Measurements from ENCODE around the gene PRKN.

PRKN gene

DNA sequence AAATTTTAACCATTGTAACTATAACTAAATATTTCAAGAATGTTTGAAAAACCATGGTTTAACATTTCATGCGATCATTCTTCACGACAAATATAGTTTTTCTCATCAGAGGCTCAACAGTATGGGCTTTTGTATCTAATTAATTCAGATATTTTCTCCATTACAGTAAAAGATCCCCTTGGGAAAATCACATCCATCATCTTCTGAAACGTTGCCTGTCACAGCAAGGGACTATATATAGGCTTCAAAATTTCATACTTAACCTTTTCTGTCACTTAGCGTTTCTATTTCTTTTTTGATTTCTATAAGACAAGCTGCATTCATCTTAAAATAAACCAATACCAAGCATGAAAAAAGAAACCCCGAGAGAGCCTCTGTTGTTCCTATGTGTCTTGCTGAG, 710.0 kb downstream of the PRKN start:
- CTCF ChIA-PET, result no interaction called here
- TF ChIP-seq L3MBTL2 (conservative IDR thresholded peaks at IDR 0.05), result no peak
- TF ChIP-seq, protein P1, sequence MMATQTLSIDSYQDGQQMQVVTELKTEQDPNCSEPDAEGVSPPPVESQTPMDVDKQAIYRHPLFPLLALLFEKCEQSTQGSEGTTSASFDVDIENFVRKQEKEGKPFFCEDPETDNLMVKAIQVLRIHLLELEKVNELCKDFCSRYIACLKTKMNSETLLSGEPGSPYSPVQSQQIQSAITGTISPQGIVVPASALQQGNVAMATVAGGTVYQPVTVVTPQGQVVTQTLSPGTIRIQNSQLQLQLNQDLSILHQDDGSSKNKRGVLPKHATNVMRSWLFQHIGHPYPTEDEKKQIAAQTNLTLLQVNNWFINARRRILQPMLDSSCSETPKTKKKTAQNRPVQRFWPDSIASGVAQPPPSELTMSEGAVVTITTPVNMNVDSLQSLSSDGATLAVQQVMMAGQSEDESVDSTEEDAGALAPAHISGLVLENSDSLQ (IDR thresholded peaks at IDR 0.05), result no peak
- no peak for TF ChIP-seq HDGF (IDR thresholded peaks at IDR 0.05; ENCODE audit: borderline replicate concordance)
- no peak for TF ChIP-seq LEF1 (IDR thresholded peaks at IDR 0.05; ENCODE audit: borderline replicate concordance)
- TF ChIP-seq NFRKB (IDR thresholded peaks at IDR 0.05), result no peak
- TF ChIP-seq FOXK2 (IDR thresholded peaks at IDR 0.05), result no peak
- no peak for TF ChIP-seq ZNF384 (IDR thresholded peaks at IDR 0.05)
- no peak for TF ChIP-seq FOXA1 (IDR thresholded peaks at IDR 0.05)
- TF ChIP-seq SUZ12 (IDR thresholded peaks at IDR 0.05), result no peak
- no peak for TF ChIP-seq ELF4 (IDR thresholded peaks at IDR 0.05)
- no peak for TF ChIP-seq CTBP1 (IDR thresholded peaks at IDR 0.05; ENCODE audit: borderline replicate concordance)
- no peak for TF ChIP-seq TARDBP (IDR thresholded peaks at IDR 0.05)
- TF ChIP-seq BHLHE40 (IDR thresholded peaks at IDR 0.05; ENCODE audit: borderline replicate concordance), result no peak
- no peak for TF ChIP-seq SP1 (IDR thresholded peaks at IDR 0.05)
- no peak for TF ChIP-seq ARNT (IDR thresholded peaks at IDR 0.05)
- TF ChIP-seq FOXM1 (IDR thresholded peaks at IDR 0.05; ENCODE audit: borderline replicate concordance), result no peak
- no peak for DNase-seq (ENCODE audit: extremely low spot score)
- POLR2A ChIA-PET, result no interaction called here

DNA sequence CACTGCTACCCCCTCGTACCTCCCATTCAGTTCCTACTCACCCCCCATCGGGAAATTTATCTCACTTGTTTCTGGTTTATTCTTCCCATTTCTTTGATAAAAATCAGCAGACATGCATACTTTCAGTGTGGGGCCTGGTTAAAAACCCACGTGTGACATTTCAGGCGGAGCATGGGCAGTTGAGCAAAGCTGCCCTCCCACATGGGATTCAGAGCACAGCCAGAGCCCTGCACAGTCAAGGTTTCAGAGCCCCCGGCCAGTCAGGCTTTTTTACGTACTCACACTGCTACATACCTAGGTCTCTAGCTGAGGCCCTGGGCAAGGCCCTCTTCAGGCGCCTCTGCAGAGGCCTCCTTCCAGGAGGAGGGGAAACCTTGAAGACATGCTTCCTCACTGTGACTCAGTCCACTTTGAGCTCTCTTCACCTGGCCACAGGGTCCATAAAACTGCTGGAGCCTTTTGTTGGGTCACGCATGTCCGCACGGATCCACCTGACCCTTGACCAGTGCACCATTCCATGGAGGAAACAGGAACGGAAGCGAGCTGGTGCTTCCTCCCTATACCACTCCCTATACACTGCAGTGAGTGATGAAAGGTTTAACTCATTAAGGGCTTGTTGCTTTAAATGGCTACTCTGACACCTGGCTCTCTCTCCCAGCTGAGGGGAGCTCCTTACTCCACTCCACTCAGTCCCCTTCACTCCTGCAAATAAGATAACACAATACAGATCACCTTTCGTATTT, 713.3 kb downstream of the PRKN start:
- no peak for DNase-seq (ENCODE audit: extremely low spot score)
- ChIA-PET POLR2A (no interaction called here), CTCF (no interaction called here)
- TF ChIP-seq TARDBP (IDR thresholded peaks at IDR 0.05) (no peak), L3MBTL2 (conservative IDR thresholded peaks at IDR 0.05) (no peak), FOXK2 (IDR thresholded peaks at IDR 0.05) (no peak)

DNA sequence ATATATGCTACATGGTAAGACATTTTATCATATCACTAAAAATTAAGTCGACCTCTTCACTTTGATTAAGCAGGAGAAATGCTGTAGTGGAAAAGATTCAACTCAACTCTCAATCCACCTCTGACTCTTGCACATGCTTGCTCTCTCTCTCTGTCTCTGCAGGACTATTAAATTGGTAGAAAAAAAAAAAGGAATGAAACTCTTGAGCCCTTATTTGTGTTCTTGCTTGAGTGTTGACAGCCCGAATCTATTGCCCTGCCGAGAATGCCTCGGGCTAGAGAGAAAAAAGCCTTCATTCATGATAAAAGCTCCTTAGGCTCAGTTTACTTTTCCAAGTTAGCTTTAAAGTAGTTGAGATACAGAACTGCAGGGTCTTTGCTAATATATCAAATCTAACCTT, 722.2 kb downstream of the PRKN start:
- ChIA-PET CTCF (no interaction called here), POLR2A (no interaction called here)
- TF ChIP-seq ZNF384 (IDR thresholded peaks at IDR 0.05) (peak; percentile 87), LEF1 (IDR thresholded peaks at IDR 0.05; ENCODE audit: borderline replicate concordance) (no peak)
- DNase-seq (ENCODE audit: extremely low spot score), result no peak

DNA sequence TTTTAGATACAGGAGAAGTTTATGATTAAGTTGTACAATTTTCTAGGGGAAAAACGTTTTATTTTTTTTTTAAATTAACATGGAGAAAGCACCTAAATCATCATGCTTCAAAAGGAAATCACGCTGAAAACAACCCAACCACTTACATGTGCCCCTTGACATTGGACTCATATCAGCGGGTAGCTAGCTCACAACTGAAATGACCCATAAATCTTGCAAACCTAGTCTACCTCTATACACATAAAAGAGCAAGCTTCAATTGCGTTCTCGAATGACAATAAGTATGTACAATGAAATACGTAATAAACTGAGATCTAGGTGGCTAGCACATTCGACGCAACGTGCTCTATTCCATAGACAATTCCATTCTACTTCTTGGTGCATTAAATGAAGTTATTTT, 730.8 kb downstream of the PRKN start:
- TF ChIP-seq L3MBTL2 (conservative IDR thresholded peaks at IDR 0.05) (peak; percentile 39; the same call in 1 of the 2 replicates), SUZ12 (IDR thresholded peaks at IDR 0.05) (no peak)
- TF ChIP-seq, protein P1 (IDR thresholded peaks at IDR 0.05), result peak; percentile 78
- ChIA-PET CTCF (no interaction called here), POLR2A (no interaction called here)
- no peak for DNase-seq (ENCODE audit: extremely low spot score)

DNA sequence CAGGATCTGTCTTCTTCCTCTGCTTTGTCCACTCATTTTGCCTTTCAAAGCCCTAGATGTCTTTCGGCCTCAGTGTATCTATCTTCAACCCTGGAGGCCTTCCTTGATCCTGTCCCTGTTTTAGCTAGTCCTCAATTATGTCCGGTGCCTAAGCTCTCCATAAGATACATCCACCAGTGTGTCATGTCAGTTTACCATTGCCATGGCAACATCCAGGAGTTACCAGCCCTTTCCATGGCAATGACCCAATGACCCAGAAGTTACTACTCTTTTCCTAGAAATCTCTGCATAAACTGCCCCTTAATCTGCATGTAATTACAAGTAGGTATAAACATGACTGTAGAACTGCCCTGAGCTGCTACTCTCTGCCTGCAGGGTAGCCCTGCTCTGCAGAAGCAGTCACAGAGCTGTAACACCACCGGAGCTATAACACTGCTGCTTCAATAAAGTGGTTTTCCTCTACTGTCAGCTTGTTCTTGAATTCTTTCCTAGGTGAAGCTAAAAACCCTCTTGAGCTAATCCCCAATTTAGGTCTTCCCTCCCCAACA, 741.6 kb downstream of the PRKN start:
- no peak for TF ChIP-seq L3MBTL2 (conservative IDR thresholded peaks at IDR 0.05)
- no peak for TF ChIP-seq BHLHE40 (IDR thresholded peaks at IDR 0.05; ENCODE audit: borderline replicate concordance)
- no peak for TF ChIP-seq HDGF (IDR thresholded peaks at IDR 0.05; ENCODE audit: borderline replicate concordance)
- TF ChIP-seq SP1 (IDR thresholded peaks at IDR 0.05), result no peak
- TF ChIP-seq TARDBP (IDR thresholded peaks at IDR 0.05), result no peak
- TF ChIP-seq, protein P1 (IDR thresholded peaks at IDR 0.05), result no peak
- no peak for TF ChIP-seq ELF4 (IDR thresholded peaks at IDR 0.05)
- TF ChIP-seq CTBP1 (IDR thresholded peaks at IDR 0.05; ENCODE audit: borderline replicate concordance), result no peak
- TF ChIP-seq FOXK2 (IDR thresholded peaks at IDR 0.05), result no peak
- no peak for TF ChIP-seq FOXA1 (IDR thresholded peaks at IDR 0.05)
- no peak for TF ChIP-seq NFRKB (IDR thresholded peaks at IDR 0.05)
- no peak for TF ChIP-seq SUZ12 (IDR thresholded peaks at IDR 0.05)
- TF ChIP-seq ZNF384 (IDR thresholded peaks at IDR 0.05), result no peak
- no peak for TF ChIP-seq ARNT (IDR thresholded peaks at IDR 0.05)
- no peak for TF ChIP-seq FOXM1 (IDR thresholded peaks at IDR 0.05; ENCODE audit: borderline replicate concordance)
- no peak for TF ChIP-seq LEF1 (IDR thresholded peaks at IDR 0.05; ENCODE audit: borderline replicate concordance)
- CTCF ChIA-PET, result no interaction called here
- POLR2A ChIA-PET, result no interaction called here
- no peak for DNase-seq (ENCODE audit: extremely low spot score)

DNA sequence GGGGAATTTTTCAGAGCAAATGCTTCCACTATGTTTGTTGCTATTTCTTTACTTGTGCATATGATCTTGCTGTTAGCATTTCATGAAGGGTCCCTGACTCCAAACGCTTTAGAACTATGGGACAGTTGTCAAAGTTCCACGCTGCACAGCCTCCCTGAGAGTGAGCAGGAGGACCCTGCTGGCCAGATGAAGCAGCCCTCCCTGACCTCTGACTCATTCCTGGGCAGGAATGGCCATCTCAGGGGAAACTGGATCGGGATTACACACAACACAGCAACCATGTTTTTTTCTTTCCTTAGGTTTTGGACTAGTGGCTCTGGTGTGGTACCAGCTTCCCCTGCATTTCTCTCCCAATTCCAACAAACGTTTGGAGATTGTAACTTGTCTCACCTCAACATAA, 742.9 kb downstream of the PRKN start:
- POLR2A ChIA-PET, result no interaction called here
- DNase-seq (ENCODE audit: extremely low spot score), result no peak
- CTCF ChIA-PET, result no interaction called here
- TF ChIP-seq ELF4 (IDR thresholded peaks at IDR 0.05) (no peak), FOXM1 (IDR thresholded peaks at IDR 0.05; ENCODE audit: borderline replicate concordance) (no peak), NFRKB (IDR thresholded peaks at IDR 0.05) (no peak), SUZ12 (IDR thresholded peaks at IDR 0.05) (no peak), ZNF384 (IDR thresholded peaks at IDR 0.05) (no peak), LEF1 (IDR thresholded peaks at IDR 0.05; ENCODE audit: borderline replicate concordance) (no peak), SP1 (IDR thresholded peaks at IDR 0.05) (no peak), ARNT (IDR thresholded peaks at IDR 0.05) (no peak), FOXK2 (IDR thresholded peaks at IDR 0.05) (no peak), HDGF (IDR thresholded peaks at IDR 0.05; ENCODE audit: borderline replicate concordance) (no peak), BHLHE40 (IDR thresholded peaks at IDR 0.05; ENCODE audit: borderline replicate concordance) (no peak), TARDBP (IDR thresholded peaks at IDR 0.05) (no peak), CTBP1 (IDR thresholded peaks at IDR 0.05; ENCODE audit: borderline replicate concordance) (no peak), L3MBTL2 (conservative IDR thresholded peaks at IDR 0.05) (no peak), FOXA1 (IDR thresholded peaks at IDR 0.05) (no peak)
- TF ChIP-seq, protein P1 (IDR thresholded peaks at IDR 0.05), result no peak

All from HEK293T (cell line).